OCI-LY1 (cell line): Measurements from ENCODE around the gene AATK.

Experiments used
- H2AFZ ChIP-seq: fragments of 200-600 bp; sonication (generic), shearing (Covaris generic); 2 replicates; pipeline ENCODE4 v1.6.0; 2014; ENCODE audit warnings: antibody characterized with exemption, mild to moderate bottlenecking, low read length
- H3F3A ChIP-seq: fragments of 200-600 bp; sonication (generic), shearing (Covaris generic); 2 replicates; pipeline ENCODE4 v1.6.0; 2014; ENCODE audit warnings: mild to moderate bottlenecking, antibody characterized with exemption, low read length, moderate library complexity; ENCODE audit not compliant: insufficient read depth
- H3K27ac ChIP-seq: fragments of 200-600 bp; sonication (generic); 2 replicates; pipeline ENCODE4 v1.5.1; 2014; ENCODE audit warnings: low read length, mixed run types, mild to moderate bottlenecking, low read depth; ENCODE audit not compliant: poor library complexity, severe bottlenecking
- H3K27me3 ChIP-seq: fragments of 200-600 bp; sonication (generic); 2 replicates; pipeline ENCODE4 v1.6.0; 2014; ENCODE audit warnings: antibody characterized with exemption, mild to moderate bottlenecking, low read length, moderate library complexity; ENCODE audit not compliant: insufficient read depth
- H3K36me3 ChIP-seq: fragments of 200-600 bp; sonication (generic); 2 replicates; pipeline ENCODE4 v1.6.1; 2014; ENCODE audit warnings: mild to moderate bottlenecking, antibody characterized with exemption, low read length, moderate library complexity, mixed read lengths; ENCODE audit not compliant: insufficient read depth
- H3K4me1 ChIP-seq: fragments of 200-600 bp; sonication (generic); 2 replicates; pipeline ENCODE4 v1.5.1; 2014; ENCODE audit warnings: mild to moderate bottlenecking, low read length, moderate library complexity; ENCODE audit not compliant: insufficient read depth, severe bottlenecking
- H3K4me2 ChIP-seq: fragments of 200-600 bp; sonication (generic), shearing (Covaris generic); 2 replicates; pipeline ENCODE4 v1.6.1; 2014; ENCODE audit warnings: low read length
- H3K4me3 ChIP-seq: fragments of 200-600 bp; sonication (generic); 2 replicates; pipeline ENCODE4 v1.5.1; 2014; ENCODE audit warnings: low read length, low read depth, mild to moderate bottlenecking, mixed read lengths; ENCODE audit not compliant: poor library complexity, severe bottlenecking
- H3K79me2 ChIP-seq: fragments of 200-600 bp; shearing (Covaris generic); 2 replicates; pipeline ENCODE4 v1.6.1; 2016; ENCODE audit warnings: mixed run types, low read length, mixed read lengths; ENCODE audit not compliant: insufficient read depth
- H3K9ac ChIP-seq: fragments of 200-600 bp; sonication (generic), shearing (Covaris generic); 2 replicates; pipeline ENCODE4 v1.6.1; 2014; ENCODE audit warnings: mild to moderate bottlenecking, low read length, mixed read lengths
- H3K9me2 ChIP-seq: fragments of 200-600 bp; sonication (generic), shearing (Covaris generic); 2 replicates; pipeline ENCODE4 v1.6.1; 2014; ENCODE audit warnings: low read depth, mild to moderate bottlenecking, low read length, mixed read lengths
- H3K9me3 ChIP-seq: fragments of 200-600 bp; shearing (Covaris generic); 2 replicates; pipeline ENCODE4 v1.6.1; 2014; ENCODE audit warnings: low read length, mixed read lengths
- H4K20me1 ChIP-seq: fragments of 200-600 bp; sonication (generic), shearing (Covaris generic); 2 replicates; pipeline ENCODE4 v1.6.0; 2016; ENCODE audit warnings: mild to moderate bottlenecking, low read length; ENCODE audit not compliant: insufficient read depth
- CTCF ChIP-seq: fragments of 200-600 bp; sonication (generic), shearing (Covaris generic); IDR thresholded peaks from 2 replicates; pipeline ENCODE4 v1.5.1; 2017; ENCODE audit warnings: mild to moderate bottlenecking, antibody characterized with exemption, low read length, moderate library complexity, mixed read lengths
- EZH2 ChIP-seq: fragments of 200-600 bp; sonication (generic), shearing (Covaris generic); IDR thresholded peaks from 2 replicates; pipeline ENCODE4 v1.8.0; 2017; ENCODE audit warnings: borderline replicate concordance, mixed run types, mild to moderate bottlenecking, antibody characterized with exemption, low read length, moderate library complexity, mixed read lengths

Gene AATK

DNA sequence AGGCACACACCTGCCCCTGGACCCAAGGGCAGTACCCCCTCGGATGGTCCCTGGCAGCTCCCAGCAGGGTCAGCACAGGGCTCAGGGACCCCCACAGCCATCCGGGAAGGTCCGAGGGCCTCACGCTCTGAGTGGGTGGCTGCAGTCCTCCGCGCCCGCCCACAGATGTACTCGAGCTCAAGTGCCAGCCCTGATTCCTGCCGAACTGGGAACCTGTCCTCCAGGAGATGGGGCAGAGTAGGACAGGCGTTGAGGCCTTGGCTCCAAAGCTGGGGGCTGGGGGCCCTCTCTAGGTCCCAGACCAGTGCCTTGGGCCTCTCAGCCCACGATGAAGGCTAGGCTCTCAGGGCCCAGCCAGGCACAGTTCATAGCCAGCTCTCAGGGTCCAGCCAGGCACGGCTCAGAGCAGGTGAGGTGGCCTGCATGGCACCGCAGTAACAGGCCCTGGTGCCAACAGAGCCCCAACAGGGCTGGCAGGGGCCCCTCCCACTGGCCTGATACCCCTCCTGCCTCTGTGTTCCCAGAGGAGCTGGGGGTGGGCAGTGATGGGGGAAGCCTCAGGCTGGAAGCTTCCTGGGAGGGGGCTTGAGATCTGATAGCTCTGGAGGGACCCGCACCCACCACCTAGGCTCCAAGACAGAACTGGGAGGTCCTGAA, 36.2 kb downstream of the AATK start:
- Histone ChIP-seq H3K4me2 (no peak overlapping the region), H3K9me3 (no peaks in the 10 kb centered on the region), H3K27me3 (no peaks in the 10 kb centered on the region), H3K4me3 (no peak overlapping the region), H3K36me3 (no peaks in the 10 kb centered on the region), H3K9ac (no peak overlapping the region), H2AFZ (no peak overlapping the region), H3K27ac (no peak overlapping the region), H4K20me1 (no peaks in the 10 kb centered on the region), H3K4me1 (no peaks in the 10 kb centered on the region), H3F3A (no peaks in the 10 kb centered on the region), H3K79me2 (no peaks in the 10 kb centered on the region), H3K9me2 (no peaks in the 10 kb centered on the region)
- TF ChIP-seq CTCF (no peak), EZH2 (no peak)

- Histone ChIP-seq H3K4me1 (no peaks in the 10 kb centered on the region), H3K9ac (no peak overlapping the region), H2AFZ (no peak overlapping the region), H3K27me3 (no peaks in the 10 kb centered on the region), H3K79me2 (no peaks in the 10 kb centered on the region), H3K4me3 (no peak overlapping the region), H3F3A (no peaks in the 10 kb centered on the region), H3K27ac (no peak overlapping the region), H4K20me1 (no peaks in the 10 kb centered on the region), H3K9me3 (no peaks in the 10 kb centered on the region), H3K4me2 (no peak overlapping the region), H3K9me2 (no peaks in the 10 kb centered on the region), H3K36me3 (no peaks in the 10 kb centered on the region)
- TF ChIP-seq CTCF: no peak
- no peak for TF ChIP-seq EZH2
These were observed 36.7 kb downstream of the AATK start for GRCh38 chr17:81129289-81129688.

GRCh38 chr17:81128774-81129173, 37.2 kb downstream of the AATK start:
- Histone ChIP-seq H2AFZ (no peak overlapping the region), H3K4me2 (no peak overlapping the region)

More at GRCh38 chr17:81128774-81129173, 37.2 kb downstream of the AATK start:
- no peak overlapping the region for H3K9ac ChIP-seq
- H3K4me3 ChIP-seq: no peak overlapping the region
- H3K27ac ChIP-seq: no peak overlapping the region
- TF ChIP-seq CTCF (no peak), EZH2 (no peak)
- H3K9me2 ChIP-seq: no peaks in the 10 kb centered on the region
- H3K36me3 ChIP-seq: no peaks in the 10 kb centered on the region
- H3F3A ChIP-seq: no peaks in the 10 kb centered on the region
- H3K4me1 ChIP-seq: no peaks in the 10 kb centered on the region
- H3K27me3 ChIP-seq: no peaks in the 10 kb centered on the region
- no peaks in the 10 kb centered on the region for H3K79me2 ChIP-seq
- H4K20me1 ChIP-seq: no peaks in the 10 kb centered on the region
- no peaks in the 10 kb centered on the region for H3K9me3 ChIP-seq
